HG03521 (cell line): Measurements from ENCODE around the gene MRS2.
A peak's percentile ranks its signal among the peaks of the same experiment; 100 is the strongest.
"Not testable (repeated sequence)": the region's sequence is repeated elsewhere in the genome, so short reads cannot be mapped to it uniquely, and the experiment has no call there.

Experiments used
- ATAC-seq: cut with Tn5 transposase; IDR thresholded peaks from one replicate; pipeline ENCODE4 v1.9.1; 2021; ENCODE audit warnings: mild to moderate bottlenecking, moderate library complexity; ENCODE audit not compliant: unreplicated experiment

The MRS2 gene

GRCh38 chr6:24402697-24403500 lies at the start of gene MRS2:
Gene MRS2 (plus strand): TSS chr6:24402936. CDS start chr6:24403047, 111 bp downstream.
- peak; percentile 96 for ATAC-seq

DNA sequence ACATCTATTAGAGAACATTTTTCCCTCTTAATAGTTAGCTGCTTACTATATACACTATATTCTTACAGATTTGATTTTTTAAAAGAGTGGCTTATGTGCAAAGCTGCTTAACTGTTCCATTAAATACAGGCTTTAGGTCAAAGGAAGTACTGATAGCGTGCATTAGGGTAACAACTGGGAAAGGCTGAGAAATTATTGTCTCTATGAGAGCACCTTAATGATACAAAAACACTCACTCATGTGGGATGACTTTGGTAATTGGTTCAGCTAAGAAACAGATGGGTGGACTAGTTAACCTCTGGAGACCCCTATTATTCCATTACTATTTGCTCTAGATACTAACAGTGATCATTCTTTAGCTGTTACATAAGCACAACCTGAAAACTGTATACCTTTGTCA lies 48.9 kb upstream of the MRS2 start:
- no peak for ATAC-seq

- ATAC-seq = no peak
Observed at GRCh38 chr6:24355393-24355792, 47.3 kb upstream of the MRS2 start.

- ATAC-seq = no peak
Observed at GRCh38 chr6:24356310-24356973, 46.3 kb upstream of the MRS2 start.

DNA sequence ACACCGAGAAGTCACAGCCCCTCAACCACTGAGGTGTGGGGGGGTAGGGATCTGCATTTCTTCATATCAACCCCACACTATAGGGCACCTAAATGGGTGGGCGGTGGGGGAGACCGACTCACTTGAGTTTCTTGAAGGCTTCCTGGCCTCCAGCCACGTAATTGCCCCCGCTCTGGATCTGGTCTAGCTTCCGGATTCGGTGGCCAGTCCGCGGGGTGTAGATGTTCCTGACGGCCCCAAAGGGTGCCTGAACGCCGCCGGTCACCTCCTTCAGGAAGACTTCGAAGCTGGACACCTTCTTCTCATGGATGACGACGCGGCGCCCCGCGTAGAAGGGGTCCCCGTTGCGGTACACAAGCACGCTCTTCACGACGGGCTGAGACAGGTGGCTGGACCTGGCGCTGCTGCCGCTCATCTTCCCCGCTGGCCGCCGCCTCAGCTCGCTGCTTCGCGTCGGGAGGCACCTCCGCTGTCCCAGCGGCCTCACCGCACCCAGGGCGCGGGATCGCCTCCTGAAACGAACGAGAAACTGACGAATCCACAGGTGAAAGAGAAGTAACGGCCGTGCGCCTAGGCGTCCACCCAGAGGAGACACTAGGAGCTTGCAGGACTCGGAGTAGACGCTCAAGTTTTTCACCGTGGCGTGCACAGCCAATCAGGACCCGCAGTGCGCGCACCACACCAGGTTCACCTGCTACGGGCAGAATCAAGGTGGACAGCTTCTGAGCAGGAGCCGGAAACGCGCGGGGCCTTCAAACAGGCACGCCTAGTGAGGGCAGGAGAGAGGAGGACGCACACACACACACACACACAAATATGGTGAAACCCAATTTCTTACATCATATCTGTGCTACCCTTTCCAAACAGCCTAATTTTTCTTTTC lies 45.2 kb upstream of the MRS2 start, which contains the start of gene DCDC2:
Gene DCDC2, minus strand, starts transcription at position 724 of the 883 bp plus-strand sequence. Its CDS starts 309 bp downstream, at position 415.
- ATAC-seq = no peak

- ATAC-seq = no peak
Observed at GRCh38 chr6:24358219-24358821, 44.4 kb upstream of the MRS2 start.

DNA sequence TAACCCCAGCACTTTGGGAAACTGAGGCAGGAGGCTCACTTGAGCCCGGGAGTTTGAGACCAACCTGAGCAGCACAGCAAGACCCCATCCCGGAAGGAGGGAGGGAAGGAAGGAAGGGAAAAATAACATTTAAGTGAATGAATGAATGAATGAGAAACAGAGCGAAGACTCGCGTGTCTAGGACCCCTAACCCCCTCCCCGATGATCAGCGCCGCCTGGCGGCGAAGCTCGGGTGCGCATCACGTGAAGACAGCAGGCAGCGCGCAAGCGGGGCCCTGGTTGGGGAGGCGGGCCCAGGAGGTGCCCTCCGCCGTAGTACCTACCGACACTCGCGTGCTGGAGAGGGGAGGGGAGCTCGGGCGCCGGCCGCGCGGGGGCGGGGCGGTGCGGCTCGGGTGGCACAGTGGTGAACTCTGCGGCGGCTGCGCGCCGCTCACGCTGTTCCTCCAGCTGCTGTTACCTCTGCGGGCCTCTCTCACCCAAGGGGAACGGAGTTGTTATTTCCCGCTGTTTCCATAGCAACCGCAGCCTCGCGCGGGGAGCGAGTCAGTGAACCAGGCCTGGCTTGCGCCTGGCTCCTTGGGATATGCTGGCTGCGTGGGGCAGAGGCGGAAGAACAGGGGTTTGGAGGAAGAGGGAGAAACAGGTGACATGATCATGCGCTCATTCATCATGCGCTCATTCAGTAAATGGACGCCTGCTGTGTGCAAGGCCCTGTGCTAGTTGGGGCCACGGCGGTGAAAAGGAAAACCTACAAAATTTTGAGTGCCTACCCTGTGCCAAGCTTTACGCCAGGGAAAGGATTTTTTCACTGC lies 42.9 kb upstream of the MRS2 start:
- ATAC-seq = peak; percentile 73

DNA sequence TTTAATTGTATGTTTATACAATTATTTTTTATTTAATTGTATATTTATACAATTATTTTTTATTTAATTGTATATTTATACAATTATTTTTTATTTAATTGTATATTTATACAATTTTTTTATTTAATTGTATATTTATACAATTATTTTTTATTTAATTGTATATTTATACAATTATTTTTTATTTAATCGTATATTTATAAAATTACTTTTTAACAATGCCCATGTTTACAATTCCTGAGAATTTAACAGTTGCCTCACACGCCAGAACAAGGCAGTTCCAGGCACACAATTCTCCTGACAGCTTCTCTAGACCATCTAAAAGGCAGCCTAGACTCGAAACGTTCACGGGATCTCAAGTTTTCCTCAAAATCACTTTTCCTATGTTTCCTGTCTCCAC lies 40.4 kb upstream of the MRS2 start:
- ATAC-seq = not testable (repeated sequence)

DNA sequence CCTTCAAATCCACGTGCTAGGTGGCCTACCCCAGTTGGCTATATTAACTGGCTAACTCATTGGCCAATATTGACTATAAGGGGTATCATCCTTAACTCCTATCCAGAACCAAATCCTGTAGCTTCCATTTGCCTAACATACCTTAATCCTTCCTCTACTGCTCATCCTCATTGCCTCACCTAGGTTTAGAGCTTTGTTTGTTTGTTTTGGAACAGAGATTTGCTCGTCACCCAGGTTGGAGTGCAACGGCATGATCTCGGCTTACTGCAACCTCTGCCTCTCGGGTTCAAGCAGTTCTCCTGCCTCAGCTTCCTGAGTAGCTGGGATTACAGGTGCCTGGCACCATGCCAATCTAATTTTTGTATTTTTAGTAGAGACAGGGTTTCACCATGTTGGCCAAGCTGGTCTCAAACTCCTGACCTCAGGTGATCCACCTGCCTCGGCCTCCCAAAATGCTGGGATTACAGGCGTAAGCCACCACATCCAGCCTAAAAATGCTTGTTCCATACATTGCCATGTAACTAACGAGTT lies 37.6 kb upstream of the MRS2 start:
- ATAC-seq = not testable (repeated sequence)

GRCh38 chr6:24374612-24375011 lies 28.1 kb upstream of the MRS2 start:
- no peak for ATAC-seq

GRCh38 chr6:24376871-24377270 lies 25.9 kb upstream of the MRS2 start:
- ATAC-seq = no peak

DNA sequence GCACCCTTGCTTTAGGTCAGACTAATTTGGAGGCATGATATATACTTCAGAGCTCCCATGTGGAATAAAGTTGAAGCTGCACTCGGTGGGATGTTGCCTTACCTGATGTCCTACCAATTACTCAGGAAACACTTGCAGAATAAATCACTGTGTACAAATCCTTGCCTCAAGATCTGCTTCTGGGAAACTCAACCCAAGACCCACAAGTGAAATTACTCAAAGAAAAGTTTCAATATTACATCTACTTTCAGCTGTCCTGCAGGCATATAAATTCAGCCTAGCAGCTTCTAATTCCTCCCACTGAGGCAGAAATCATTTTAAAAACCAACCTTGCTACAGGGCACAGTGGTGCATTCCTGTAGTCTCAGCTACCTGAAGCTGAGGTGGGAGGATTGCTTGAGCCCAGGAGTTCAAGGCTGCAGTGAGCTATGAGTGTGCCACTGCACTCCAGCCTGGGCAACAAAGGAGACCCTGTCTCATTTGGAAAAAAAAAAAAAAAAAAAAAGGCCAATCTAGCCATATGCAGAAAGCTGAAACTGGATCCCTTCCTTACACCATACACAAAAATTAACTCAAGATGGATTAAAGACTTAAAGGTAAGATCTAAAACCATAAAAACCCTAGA lies 24.2 kb upstream of the MRS2 start:
- ATAC-seq = no peak

GRCh38 chr6:24381476-24382219 lies 21.1 kb upstream of the MRS2 start:
- no peak for ATAC-seq

GRCh38 chr6:24382220-24382540 lies 20.6 kb upstream of the MRS2 start:
- no peak for ATAC-seq

DNA sequence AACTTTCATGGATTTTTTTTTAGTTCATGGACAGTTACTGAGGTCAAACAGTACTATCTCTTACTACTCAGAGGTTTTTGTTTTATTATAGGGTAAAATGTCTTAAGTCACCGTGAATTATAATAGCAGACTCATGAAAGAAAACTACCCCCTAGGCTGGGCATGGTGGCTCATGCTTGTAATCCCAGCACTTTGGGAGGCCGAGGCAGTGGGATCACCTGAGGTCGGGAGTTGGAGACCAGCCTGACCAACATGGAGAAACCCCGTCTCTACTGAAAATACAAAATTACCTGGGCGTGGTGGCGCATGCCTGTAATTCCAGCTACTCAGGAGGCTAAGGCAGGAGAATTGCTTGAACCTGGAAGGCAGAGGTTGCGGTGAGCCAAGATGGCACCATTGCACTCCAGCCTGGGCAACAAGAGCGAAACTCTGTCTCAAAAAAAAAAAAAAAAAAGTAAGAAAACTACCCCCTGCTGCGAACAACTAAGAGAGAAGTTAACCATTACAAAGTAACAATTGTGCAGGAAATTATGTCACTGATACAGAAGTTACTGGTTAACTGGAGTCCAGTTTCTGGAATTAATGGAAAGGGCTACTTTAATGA lies 19.7 kb upstream of the MRS2 start:
- ATAC-seq = not testable (repeated sequence)

- ATAC-seq = not testable (repeated sequence)
Observed at GRCh38 chr6:24384369-24385130, 18.2 kb upstream of the MRS2 start.

- ATAC-seq = no peak
Observed at GRCh38 chr6:24385536-24386269, 17.0 kb upstream of the MRS2 start.
